Stimulated activated naive CD8-positive, alpha-beta T cell treated with anti-CD3 and anti-CD28 coated beads, Interleukin-15, Interleukin-2, amounts not matched to agents 100 ng/mL and 50 ng/mL, for 24 hours (primary cell): ENCODE results near the gene OR52E5.

Experiments used
- H3K27ac Mint-ChIP-seq: one replicate; pipeline ENCODE4 v1.8.0; 2021; ENCODE audit warnings: mild to moderate bottlenecking, mixed read lengths
- H3K27me3 Mint-ChIP-seq: one replicate; pipeline ENCODE4 v1.8.0; 2021; ENCODE audit warnings: mixed read lengths
- H3K36me3 Mint-ChIP-seq: one replicate; pipeline ENCODE4 v1.8.0; 2021; ENCODE audit warnings: low read depth, mixed read lengths
- H3K4me1 Mint-ChIP-seq: one replicate; pipeline ENCODE4 v1.8.0; 2021; ENCODE audit warnings: low read depth, mixed read lengths
- H3K4me3 Mint-ChIP-seq: one replicate; pipeline ENCODE4 v1.8.0; 2021; ENCODE audit warnings: mild to moderate bottlenecking, mixed read lengths
- H3K9me3 Mint-ChIP-seq: one replicate; pipeline ENCODE4 v1.8.0; 2021; ENCODE audit warnings: mixed read lengths

The OR52E5 gene

DNA sequence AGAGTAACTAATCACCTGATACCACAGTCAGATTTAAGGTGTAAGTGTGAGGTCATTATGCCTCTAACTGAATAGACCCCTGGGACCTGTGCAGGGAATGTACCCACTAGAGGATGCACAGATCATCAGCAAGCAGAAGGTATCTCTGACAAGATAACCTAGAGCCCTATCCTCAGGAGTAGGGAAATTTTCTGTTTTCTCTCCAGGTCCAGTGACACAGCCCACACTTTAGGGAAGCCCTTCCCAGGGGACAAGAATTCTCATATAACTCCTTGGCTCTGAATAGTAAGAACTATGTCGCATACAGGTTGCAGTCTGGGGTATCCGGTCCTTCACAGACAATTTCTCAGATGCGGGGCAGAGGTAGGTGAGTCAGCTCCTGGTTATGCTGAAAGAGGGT lies at the start of gene OR52E5:
Gene OR52E5, plus strand, starts transcription at position 301 of the 400 bp plus-strand sequence. CDS start 7,569 bp downstream, outside the sequence.
- H3K27ac Mint-ChIP-seq = no peak within 1 kb of the TSS
- H3K27me3 Mint-ChIP-seq = peaks cover 9% of the 10 kb centered on the region

DNA sequence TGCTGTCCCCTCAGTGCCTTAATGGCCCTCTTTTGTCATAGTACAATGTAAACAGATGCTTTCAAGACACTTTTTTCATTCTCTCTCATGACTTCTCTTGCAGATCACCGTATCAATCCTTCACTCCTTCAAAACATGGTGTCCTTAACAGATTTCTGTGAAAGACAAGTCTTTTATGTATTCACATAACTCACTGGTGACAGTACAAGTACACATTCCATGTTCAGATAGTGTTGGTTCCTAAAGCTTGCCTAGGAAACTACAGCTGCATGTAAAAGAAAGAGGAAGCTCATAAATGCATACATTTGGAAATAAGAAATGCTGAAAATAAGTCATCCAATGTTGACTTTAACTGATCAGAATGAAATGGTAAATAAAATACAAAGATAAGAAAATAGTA lies 46.3 kb upstream of the OR52E5 start:
- H3K27me3 Mint-ChIP-seq = peaks cover 4% of the 10 kb centered on the region
- H3K36me3 Mint-ChIP-seq = no peaks in the 10 kb centered on the region
- H3K9me3 Mint-ChIP-seq = no peaks in the 10 kb centered on the region
- H3K27ac Mint-ChIP-seq = no peak overlapping the region
- no peak overlapping the region for H3K4me3 Mint-ChIP-seq
- H3K4me1 Mint-ChIP-seq = no peaks in the 10 kb centered on the region

More for the DNA sequence above, at the start of gene OR52E5:
- H3K9me3 Mint-ChIP-seq = no peaks in the 10 kb centered on the region
- H3K4me1 Mint-ChIP-seq = no peaks in the 10 kb centered on the region
- H3K36me3 Mint-ChIP-seq = no peaks in the 10 kb centered on the region
- no peak within 1 kb of the TSS for H3K4me3 Mint-ChIP-seq

DNA sequence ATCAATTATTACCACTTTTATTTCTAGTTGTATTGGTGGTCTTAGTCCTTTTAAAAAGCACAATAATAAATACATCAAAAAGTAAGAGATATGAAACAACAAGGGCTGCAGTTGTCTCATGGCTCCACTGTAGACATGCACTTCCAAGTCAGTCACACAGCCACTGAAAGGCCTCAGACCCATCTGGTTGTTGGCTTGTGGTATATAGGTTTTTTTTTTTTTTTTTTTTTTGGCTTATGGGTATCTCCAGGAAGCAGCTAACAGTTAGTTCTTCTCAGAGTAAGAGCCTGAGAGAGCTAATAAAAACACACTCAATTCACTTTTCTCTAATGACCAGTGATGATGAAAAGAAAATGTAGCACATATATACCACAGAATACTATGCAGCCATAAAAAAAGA lies 45.3 kb upstream of the OR52E5 start:
- no peak overlapping the region for H3K27ac Mint-ChIP-seq
- peaks cover 7% of the 10 kb centered on the region for H3K27me3 Mint-ChIP-seq
- no peaks in the 10 kb centered on the region for H3K4me1 Mint-ChIP-seq
- no peaks in the 10 kb centered on the region for H3K9me3 Mint-ChIP-seq
- no peak overlapping the region for H3K4me3 Mint-ChIP-seq
- H3K36me3 Mint-ChIP-seq = no peaks in the 10 kb centered on the region

DNA sequence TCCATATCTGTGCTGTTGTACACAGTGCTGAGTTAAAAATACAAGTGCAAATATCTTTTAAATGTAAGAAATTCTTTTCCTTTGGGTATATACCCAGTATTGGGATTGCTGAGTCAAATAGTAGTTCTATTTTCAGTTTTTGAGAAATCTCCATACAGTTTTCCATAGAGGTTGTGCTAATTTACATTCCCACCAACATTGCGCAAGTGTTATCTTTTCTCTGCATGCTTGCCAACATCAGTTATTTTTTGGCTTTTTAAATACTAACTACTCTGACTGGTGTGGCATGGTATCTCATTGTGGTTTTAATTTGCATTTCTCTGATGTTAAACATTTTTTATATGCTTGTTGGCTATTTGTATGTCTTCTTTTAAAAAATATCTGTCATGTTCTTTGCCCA lies 42.0 kb upstream of the OR52E5 start:
- peaks cover 26% of the 10 kb centered on the region for H3K27me3 Mint-ChIP-seq

DNA sequence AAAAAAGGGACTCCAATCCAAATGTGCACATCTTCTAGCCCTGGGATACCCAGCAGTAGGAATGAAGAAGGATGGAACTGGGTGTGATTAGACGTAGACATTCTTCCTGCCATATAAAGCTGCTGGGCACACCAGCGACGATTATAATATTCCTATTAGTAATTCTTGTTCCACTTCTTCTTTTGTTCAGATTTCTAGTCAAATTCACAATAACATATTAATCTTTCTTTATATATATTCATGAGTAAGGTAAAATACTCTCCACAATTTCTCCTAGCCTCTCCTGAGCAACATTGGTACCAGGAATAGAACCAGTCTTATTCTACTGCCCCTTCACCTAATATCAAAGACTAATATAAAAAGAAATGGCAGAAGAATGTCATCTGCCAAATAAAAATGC lies 35.4 kb upstream of the OR52E5 start, which contains the start of gene OR52E8:
Gene OR52E8, minus strand, starts transcription at position 101 of the 400 bp plus-strand sequence. Its CDS starts 0 bp downstream, at position 101.
- Mint-ChIP-seq H3K27ac (no peak within 1 kb of the TSS), H3K36me3 (no peaks in the 10 kb centered on the region), H3K4me1 (no peaks in the 10 kb centered on the region), H3K4me3 (no peak within 1 kb of the TSS), H3K27me3 (peaks cover 27% of the 10 kb centered on the region), H3K9me3 (peaks cover 4% of the 10 kb centered on the region)

More for the DNA sequence above, 42.0 kb upstream of the OR52E5 start:
- H3K9me3 Mint-ChIP-seq = peaks cover 4% of the 10 kb centered on the region
- H3K36me3 Mint-ChIP-seq = no peaks in the 10 kb centered on the region
- no peak overlapping the region for H3K4me3 Mint-ChIP-seq
- no peak overlapping the region for H3K27ac Mint-ChIP-seq
- no peaks in the 10 kb centered on the region for H3K4me1 Mint-ChIP-seq

DNA sequence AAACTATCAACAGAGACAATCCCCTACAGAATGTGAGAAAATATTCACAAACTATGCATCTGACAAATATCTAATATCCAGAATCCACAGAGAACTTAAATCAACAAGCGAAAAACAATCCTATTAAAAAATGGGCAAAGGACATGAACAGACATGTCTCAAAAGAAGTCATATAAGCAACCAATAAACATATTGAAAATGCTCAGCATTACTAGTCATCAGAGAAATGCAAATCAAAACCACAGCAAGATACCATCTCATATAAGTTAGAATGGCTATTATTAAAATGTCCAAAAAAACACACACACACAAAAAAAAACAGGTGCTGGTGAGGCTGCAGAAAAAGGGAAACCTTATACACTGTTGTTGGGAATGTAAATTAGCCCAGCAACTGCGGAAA lies 27.2 kb upstream of the OR52E5 start:
- Mint-ChIP-seq H3K4me3 (no peak overlapping the region), H3K9me3 (no peaks in the 10 kb centered on the region), H3K27ac (no peak overlapping the region), H3K36me3 (no peaks in the 10 kb centered on the region), H3K27me3 (peaks cover 18% of the 10 kb centered on the region), H3K4me1 (no peaks in the 10 kb centered on the region)

DNA sequence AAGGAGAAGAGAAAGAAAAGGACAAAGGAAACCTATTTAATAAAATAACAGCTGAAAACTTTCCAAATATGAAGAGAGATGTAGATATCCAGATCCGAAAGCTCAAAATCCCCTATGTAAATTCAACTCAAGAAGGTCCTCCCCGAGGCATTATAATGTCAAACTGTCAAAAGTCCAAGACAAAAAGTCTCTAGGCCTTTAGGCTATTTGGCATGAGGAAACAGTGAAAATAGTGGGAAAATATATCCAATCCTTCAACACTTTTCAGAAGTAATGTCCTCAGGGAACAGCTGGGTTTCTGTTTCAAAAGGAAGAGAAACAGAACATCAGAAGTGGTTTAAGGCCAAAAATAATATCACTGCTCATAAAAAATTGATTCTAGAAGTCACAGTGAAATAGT lies 14.4 kb upstream of the OR52E5 start:
- H3K4me1 Mint-ChIP-seq = no peaks in the 10 kb centered on the region
- no peaks in the 10 kb centered on the region for H3K9me3 Mint-ChIP-seq

DNA sequence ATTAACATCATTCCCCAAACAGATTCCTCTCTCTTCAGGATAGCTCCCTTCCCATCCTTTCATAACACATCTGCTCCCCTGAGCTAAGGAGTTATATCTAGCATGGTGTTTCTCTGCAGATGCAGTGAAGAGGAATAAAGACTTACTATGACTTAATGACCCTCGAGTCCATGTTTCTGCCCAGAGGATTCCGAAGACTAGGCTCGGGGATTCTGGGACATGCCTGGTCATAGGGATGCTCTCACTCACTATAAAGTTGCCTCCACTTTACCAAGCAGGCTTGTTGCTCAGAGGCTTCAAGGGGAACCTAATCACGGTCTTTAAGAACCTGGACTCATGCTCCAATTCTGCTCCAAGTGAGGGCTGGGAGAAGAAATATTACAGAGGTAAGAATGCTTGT lies 12.7 kb upstream of the OR52E5 start, which contains the start of gene OR52E4:
Gene OR52E4, plus strand, starts transcription at position 301 of the 400 bp plus-strand sequence. CDS start 3,664 bp downstream, outside the sequence.
- no peak within 1 kb of the TSS for H3K4me3 Mint-ChIP-seq
- no peaks in the 10 kb centered on the region for H3K4me1 Mint-ChIP-seq
- no peaks in the 10 kb centered on the region for H3K9me3 Mint-ChIP-seq
- peaks cover 5% of the 10 kb centered on the region for H3K27me3 Mint-ChIP-seq
- H3K36me3 Mint-ChIP-seq = no peaks in the 10 kb centered on the region
- no peak within 1 kb of the TSS for H3K27ac Mint-ChIP-seq

More for the DNA sequence above, 14.4 kb upstream of the OR52E5 start:
- Mint-ChIP-seq H3K36me3 (no peaks in the 10 kb centered on the region), H3K27me3 (peaks cover 5% of the 10 kb centered on the region), H3K4me3 (no peak overlapping the region), H3K27ac (no peak overlapping the region)

DNA sequence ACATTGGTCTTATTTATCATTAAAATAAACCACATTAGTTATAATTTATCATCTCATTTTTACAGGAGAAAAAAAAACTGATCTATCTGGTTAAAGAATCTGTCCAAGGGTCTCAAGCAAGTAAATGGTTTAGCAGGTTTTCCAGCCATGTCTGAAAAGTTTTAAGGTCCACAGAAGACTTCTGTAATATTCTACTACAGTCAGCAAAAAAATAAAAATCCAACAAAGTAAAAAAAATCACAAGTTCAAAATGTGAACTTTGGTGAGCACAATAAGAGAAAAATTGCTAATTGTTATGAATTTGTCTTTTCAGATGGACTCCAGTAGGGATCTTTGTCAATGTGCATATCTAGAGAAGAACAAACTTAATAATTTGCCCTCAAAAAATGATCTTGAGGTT lies 11.3 kb upstream of the OR52E5 start:
- Mint-ChIP-seq H3K27me3 (peaks cover 5% of the 10 kb centered on the region), H3K4me3 (no peak overlapping the region), H3K4me1 (no peaks in the 10 kb centered on the region), H3K27ac (no peak overlapping the region), H3K36me3 (no peaks in the 10 kb centered on the region), H3K9me3 (no peaks in the 10 kb centered on the region)

DNA sequence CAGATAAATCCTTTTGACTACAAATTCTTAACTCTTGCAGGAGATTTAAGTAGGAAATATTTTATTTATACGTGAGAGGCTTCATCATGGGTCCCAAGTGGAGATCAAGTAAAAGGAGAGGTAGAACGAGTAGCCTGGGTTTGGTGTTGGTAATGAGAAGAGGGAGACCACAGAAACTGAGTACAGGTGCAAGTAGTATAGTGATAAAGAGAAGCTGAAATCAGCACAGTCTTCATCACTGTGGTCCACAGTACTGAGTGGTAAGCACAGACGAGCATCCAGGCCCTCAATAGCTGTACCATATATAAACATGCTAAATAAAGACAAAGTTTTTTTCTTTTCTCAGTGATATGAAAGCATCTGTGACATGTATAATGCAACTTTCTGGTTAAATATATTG lies 5.8 kb upstream of the OR52E5 start:
- no peaks in the 10 kb centered on the region for H3K27me3 Mint-ChIP-seq
- no peak overlapping the region for H3K27ac Mint-ChIP-seq
- H3K36me3 Mint-ChIP-seq = no peaks in the 10 kb centered on the region
- H3K4me1 Mint-ChIP-seq = no peaks in the 10 kb centered on the region
- no peak overlapping the region for H3K4me3 Mint-ChIP-seq
- H3K9me3 Mint-ChIP-seq = no peaks in the 10 kb centered on the region

DNA sequence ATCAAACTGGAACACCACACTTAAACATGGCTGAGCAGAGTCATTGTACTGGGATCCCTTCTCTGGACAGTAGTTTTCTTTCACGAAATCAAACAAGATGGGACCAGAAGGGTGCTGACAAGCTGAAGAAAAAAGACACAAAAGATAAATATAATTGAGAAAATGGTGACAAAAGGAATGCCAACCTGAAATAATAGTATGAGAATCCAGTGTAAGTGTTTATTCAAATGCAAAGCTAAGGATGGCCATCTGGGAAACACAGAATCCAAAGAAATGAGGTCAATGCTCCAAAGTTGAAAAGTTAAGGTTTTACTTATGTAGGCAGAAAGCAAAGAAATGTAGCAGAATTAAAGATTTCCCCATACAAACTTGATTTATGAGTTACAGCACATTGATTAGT lies 5.3 kb upstream of the OR52E5 start:
- Mint-ChIP-seq H3K27me3 (no peaks in the 10 kb centered on the region), H3K4me3 (no peak overlapping the region), H3K9me3 (no peaks in the 10 kb centered on the region), H3K27ac (no peak overlapping the region), H3K36me3 (no peaks in the 10 kb centered on the region), H3K4me1 (no peaks in the 10 kb centered on the region)

DNA sequence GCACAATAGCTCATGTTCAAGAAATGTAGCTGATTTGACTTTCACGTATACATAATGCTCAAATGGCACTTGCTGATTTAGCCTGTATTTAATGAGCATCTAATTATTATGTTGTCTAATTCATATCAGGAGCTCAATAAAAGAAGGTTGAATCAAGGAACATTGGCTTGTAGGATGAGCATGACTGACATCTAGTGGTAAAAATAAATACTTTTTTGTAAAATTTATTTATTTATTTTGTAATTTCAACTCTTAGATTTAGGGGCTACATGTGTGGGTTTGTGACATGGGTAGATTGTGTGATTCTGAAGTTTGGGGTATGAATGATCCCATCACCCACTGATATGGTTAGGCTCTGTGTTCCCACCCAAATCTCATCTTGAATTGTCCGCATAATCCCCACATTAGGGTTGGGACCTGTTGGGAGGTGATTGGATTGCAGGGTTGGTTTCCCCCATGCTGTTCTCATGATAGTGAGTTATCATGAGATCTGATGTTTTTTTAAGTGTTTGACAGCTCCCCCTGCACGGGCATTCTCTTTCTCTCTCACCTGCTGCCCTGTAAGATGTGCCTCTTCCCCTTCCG lies 1.7 kb upstream of the OR52E5 start:
- Mint-ChIP-seq H3K27me3 (peaks cover 9% of the 10 kb centered on the region), H3K9me3 (no peaks in the 10 kb centered on the region), H3K36me3 (no peaks in the 10 kb centered on the region), H3K4me3 (no peak overlapping the region), H3K4me1 (no peaks in the 10 kb centered on the region), H3K27ac (no peak overlapping the region)

DNA sequence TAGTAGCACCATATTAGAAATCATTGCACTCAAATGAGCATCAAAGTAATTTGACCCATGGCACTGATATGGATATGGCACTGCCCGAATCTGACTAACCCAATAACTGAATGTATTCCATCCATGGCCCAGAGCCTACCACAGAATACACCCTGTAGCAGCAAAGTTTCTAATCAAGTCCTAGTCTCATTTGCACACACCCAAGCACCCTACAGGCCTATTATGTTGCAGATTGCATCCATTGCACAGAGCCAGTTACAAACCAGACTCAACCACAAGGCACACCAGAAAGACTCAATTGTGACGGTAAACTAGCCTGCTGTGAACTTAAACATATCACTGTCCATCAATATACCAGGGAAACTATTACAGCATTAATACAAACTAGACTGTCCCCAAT lies 6.5 kb downstream of the OR52E5 start:
- Mint-ChIP-seq H3K27ac (no peak overlapping the region), H3K27me3 (peaks cover 8% of the 10 kb centered on the region), H3K4me1 (no peaks in the 10 kb centered on the region), H3K36me3 (no peaks in the 10 kb centered on the region), H3K4me3 (no peak overlapping the region), H3K9me3 (no peaks in the 10 kb centered on the region)

DNA sequence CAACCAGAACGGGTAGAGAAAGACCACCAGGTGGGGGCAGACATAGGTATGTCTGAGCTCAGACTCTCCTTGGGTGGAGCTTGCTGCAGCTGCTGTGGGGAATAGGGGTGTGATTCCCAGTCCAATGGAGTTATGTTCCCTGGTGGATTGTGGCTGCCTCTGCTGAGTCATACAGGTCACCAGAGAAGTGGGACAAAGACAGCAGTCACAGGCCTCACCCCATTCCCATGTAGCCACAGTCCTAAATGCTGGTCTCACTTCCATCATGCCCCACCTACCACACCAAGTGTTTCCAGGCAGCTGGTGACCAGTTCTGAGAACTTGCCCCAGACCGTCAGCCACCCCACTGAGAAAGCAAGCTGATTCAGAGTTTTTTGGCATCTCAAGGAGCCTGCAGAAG lies 17.5 kb downstream of the OR52E5 start:
- H3K27me3 Mint-ChIP-seq = peaks cover 27% of the 10 kb centered on the region
- H3K9me3 Mint-ChIP-seq = no peaks in the 10 kb centered on the region
- H3K27ac Mint-ChIP-seq = no peak overlapping the region
- H3K4me3 Mint-ChIP-seq = no peak overlapping the region
- H3K36me3 Mint-ChIP-seq = no peaks in the 10 kb centered on the region
- no peaks in the 10 kb centered on the region for H3K4me1 Mint-ChIP-seq

DNA sequence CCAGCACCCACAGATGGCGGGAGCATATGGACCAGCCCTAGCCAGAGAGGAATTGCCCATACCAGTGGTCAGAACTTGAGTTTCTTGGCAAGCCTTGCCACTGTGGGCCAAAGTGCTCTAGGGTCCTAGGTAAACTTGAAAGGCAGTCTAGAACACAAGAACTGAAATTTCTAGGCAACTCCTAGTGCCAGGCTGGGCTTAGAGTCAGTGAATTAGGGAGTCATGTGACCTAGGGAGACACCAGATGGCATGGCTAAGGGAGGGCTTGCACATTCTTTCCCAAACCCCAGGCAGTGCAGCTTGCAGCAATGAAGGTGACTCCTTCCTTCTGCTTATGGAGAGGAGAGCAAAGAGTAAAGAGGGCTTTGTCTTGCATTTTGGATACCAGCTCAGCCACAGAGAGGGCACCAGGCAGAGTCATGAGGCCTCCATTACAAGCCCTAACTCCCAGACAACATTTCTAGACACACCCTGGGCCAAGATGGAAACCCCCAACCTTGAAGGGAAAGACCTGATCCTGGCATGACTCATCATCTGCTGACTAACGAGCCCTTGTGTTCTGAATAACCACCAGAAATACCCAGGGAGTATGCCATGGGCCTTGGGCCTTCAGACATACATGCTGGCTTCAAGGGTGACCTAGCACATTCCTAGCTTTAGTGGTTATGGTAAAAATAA lies 29.9 kb downstream of the OR52E5 start:
- peaks cover 17% of the 10 kb centered on the region for H3K9me3 Mint-ChIP-seq
- no peak overlapping the region for H3K4me3 Mint-ChIP-seq
- H3K36me3 Mint-ChIP-seq = no peaks in the 10 kb centered on the region
- no peak overlapping the region for H3K27ac Mint-ChIP-seq
- H3K4me1 Mint-ChIP-seq = no peaks in the 10 kb centered on the region
- peaks cover 4% of the 10 kb centered on the region for H3K27me3 Mint-ChIP-seq

DNA sequence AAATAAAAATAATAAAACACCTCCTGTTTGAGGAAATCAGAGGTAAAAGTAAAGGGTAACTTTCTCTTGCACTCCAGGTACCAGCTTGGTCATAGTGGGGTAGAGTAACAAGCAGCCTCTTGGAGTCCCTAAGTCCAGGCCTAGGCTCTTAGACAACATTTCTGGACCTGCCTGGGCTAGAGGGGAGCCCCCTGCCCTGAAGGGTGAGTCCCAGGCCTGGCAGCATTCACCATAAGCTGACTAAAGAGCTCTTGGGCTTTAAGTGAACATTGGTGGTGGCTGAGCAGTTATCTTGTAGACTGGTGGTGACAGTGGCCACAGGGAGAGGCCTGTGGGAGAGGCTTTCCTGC lies 30.4 kb downstream of the OR52E5 start:
- no peak overlapping the region for H3K27ac Mint-ChIP-seq
- H3K36me3 Mint-ChIP-seq = no peaks in the 10 kb centered on the region
- H3K4me1 Mint-ChIP-seq = no peaks in the 10 kb centered on the region
- H3K9me3 Mint-ChIP-seq = peaks cover 20% of the 10 kb centered on the region
- H3K4me3 Mint-ChIP-seq = no peak overlapping the region
- peaks cover 2% of the 10 kb centered on the region for H3K27me3 Mint-ChIP-seq
